Spleen (tissue), 11 donors: ENCODE data around the gene TRAPPC2. TPM values are rescaled to one million over a fixed set of nuclear protein-coding genes. Genes with fewer than 3 reads are reported as not detected.

Experiments
- DNase-seq: peaks from one replicate; pipeline ENCODE4 v3.0.0-alpha.2; 2020
- H3K27ac ChIP-seq, 8 donors: fragments of 200-600 bp; sonication (generic) in 7 of 8; 1 replicate in 4 of 8; 2 replicates in 4 of 8; pipeline versions ENCODE4 v1.5.0 to v1.8.0; 2016 to 2021; ENCODE audit warnings: inconsistent platforms in 4 of 8, mild to moderate bottlenecking in 4 of 8, moderate library complexity in 1 of 8
- H3K27me3 ChIP-seq, 7 donors: fragments of 200-600 bp; sonication (generic) in 6 of 7; replicated peaks in 1 of 7; 1 replicate in 4 of 7; 2 replicates in 3 of 7; pipeline versions ENCODE4 v1.5.0 to v1.8.0; 2016 to 2021; ENCODE audit warnings: inconsistent platforms in 3 of 7, mild to moderate bottlenecking in 1 of 7
- H3K36me3 ChIP-seq, 6 donors: fragments of 200-600 bp; sonication (generic) in 5 of 6; 1 replicate in 4 of 6; 2 replicates in 2 of 6; pipeline versions ENCODE4 v1.5.0 to v1.8.0; 2016 to 2021; ENCODE audit warnings: inconsistent platforms in 2 of 6
- H3K4me1 ChIP-seq, 6 donors: fragments of 200-600 bp; sonication (generic) in 5 of 6; 1 replicate in 3 of 6; 2 replicates in 3 of 6; pipeline versions ENCODE4 v1.5.0 to v1.8.0; 2016 to 2021; ENCODE audit warnings: inconsistent platforms in 3 of 6
- H3K4me3 ChIP-seq, 8 donors: fragments of 200-600 bp; sonication (generic) in 7 of 8; 1 replicate in 4 of 8; 2 replicates in 4 of 8; pipeline versions ENCODE4 v1.5.0 to v1.8.0; 2016 to 2021; ENCODE audit warnings: inconsistent platforms in 4 of 8, mild to moderate bottlenecking in 4 of 8, moderate library complexity in 2 of 8
- H3K9me3 ChIP-seq, 8 donors: fragments of 200-600 bp; sonication (generic) in 7 of 8; 1 replicate in 4 of 8; 2 replicates in 4 of 8; pipeline versions ENCODE4 v1.5.0 to v1.8.0; 2016 to 2021; ENCODE audit warnings: inconsistent platforms in 4 of 8
- CTCF ChIP-seq, 11 experiments: fragments of 200-600 bp in 7 of 11; fragments of 450-650 bp in 4 of 11; sonication (generic) in 4 of 11; IDR thresholded peaks in 8 of 11; conservative IDR thresholded peaks in 3 of 11; 1 replicate in 7 of 11; 2 replicates in 4 of 11; pipeline versions ENCODE4 v1.4.0 to v1.8.0; 2016 to 2021; ENCODE audit warnings: antibody characterized with exemption in 11 of 11, inconsistent platforms in 4 of 11, mild to moderate bottlenecking in 1 of 11
- POLR2A ChIP-seq, 3 donors: fragments of 450-650 bp; IDR thresholded peaks; one replicate each; pipeline ENCODE4 v1.5.1; 2017; ENCODE audit warnings: antibody characterized with exemption in 3 of 3, mild to moderate bottlenecking in 1 of 3
- POLR2AphosphoS5 ChIP-seq, 3 donors: sonication (generic); formaldehyde crosslinking; IDR thresholded peaks; one replicate each; pipeline ENCODE4 v1.5.1; 2017; ENCODE audit warnings: antibody characterized with exemption in 3 of 3
- WGBS, 5 donors: extraction: QIAGEN DNeasy Blood & Tissue Kit in 3 of 5; methylation state at CpG; one replicate each; pipeline versions ENCODE4 v1.1.5 to v1.1.7; 2013 to 2018; 5-methylcytosine and 5-hydroxymethylcytosine counted together
- intact Hi-C: fragments of 100-400 bp; cut with DNase I; formaldehyde crosslinking; loops from one replicate; pipeline ENCODE4 v1.15.0; 2023; ENCODE audit warnings: low total_unique reads
- polyA plus RNA-seq, 3 donors: library from polyadenylated mRNA; stranded (reverse); fragments of 200-250 nt; gene quantifications; one replicate each; pipeline ENCODE4 v1.2.1, GENCODE V29; 2013
- total RNA-seq, 7 donors: library from RNA; depleted of rRNA in 3 of 7; stranded (reverse); fragments of >200 nt in 3 of 7; fragmentation: NEBNext Ultra II Directional in 4 of 7; extraction: Animal tissue kit (Norgen Biotek cat#: 25700) in 4 of 7; gene quantifications; one replicate each; pipeline versions ENCODE4 v1.1.0 to v1.2.1, GENCODE V29; 2016 to 2021
- donor health status: healthy with polysubstance abuse.
- donor health status: DM: no; HTN: no; CAD: no; lungs with moderate emphysema.
- donor health status: DM: no; HTN: no; CAD: no.
- donor health status: Bipolar disorder and iron deficiency.
- donor health status: healthy.
- donor health status: DM: no; HTN: no; CAD: no.
- donor health status: DM: yes; HTN: yes; CAD: no.

TRAPPC2 gene
- total and polyA plus RNA-seq, 10 donors = 10.8 to 29.5 (median 23.3) TPM

- intact Hi-C loops = loop anchor here (10.0 kb wide), 2 partner anchors 96 to 284 kb away; partner anchors contain the start of gene TCEANC
- H3K27me3 ChIP-seq = no peaks in the 10 kb centered on the region
- peak overlapping the region in 4 of 8 donors; percentile 25 to 36 (median 32) for H3K27ac ChIP-seq
- TF ChIP-seq POLR2A (IDR thresholded peaks at IDR 0.05) (no peak), POLR2AphosphoS5 (IDR thresholded peaks at IDR 0.05) (no peak), CTCF (IDR thresholded peaks at IDR 0.05 in 8 of 11, conservative IDR thresholded peaks at IDR 0.05 in 3 of 11) (no peak)
- H3K4me3 ChIP-seq = no peak overlapping the region
- no peaks in the 10 kb centered on the region for H3K9me3 ChIP-seq
- H3K36me3 ChIP-seq = peaks cover 0 to 78% (median 5%) of the 10 kb centered on the region in 6 donors
- no peak for DNase-seq
- H3K4me1 ChIP-seq = peaks cover 5 to 60% (median 21%) of the 10 kb centered on the region in 6 donors
These were observed 16.4 kb upstream of the TRAPPC2 start for GRCh38 chrX:13750812-13751211.

- DNase-seq = no peak
- TF ChIP-seq CTCF (IDR thresholded peaks at IDR 0.05 in 8 of 11, conservative IDR thresholded peaks at IDR 0.05 in 3 of 11) = peak in 10 of 11 experiments; percentile 34 to 60 (median 48)
- TF ChIP-seq POLR2A (IDR thresholded peaks at IDR 0.05) = no peak
- no peak for TF ChIP-seq POLR2AphosphoS5 (IDR thresholded peaks at IDR 0.05)
- H3K36me3 ChIP-seq = peaks cover 0 to 84% (median 6%) of the 10 kb centered on the region in 6 donors
- H3K27ac ChIP-seq = peak overlapping the region in 4 of 8 donors; percentile 25 to 36 (median 32)
- H3K4me1 ChIP-seq = peaks cover 5 to 54% (median 21%) of the 10 kb centered on the region in 6 donors
- intact Hi-C loops = loop anchor here (10.0 kb wide), 2 partner anchors 95 to 285 kb away; partner anchors contain the start of gene TCEANC
- no peaks in the 10 kb centered on the region for H3K27me3 ChIP-seq
- H3K4me3 ChIP-seq = no peak overlapping the region
- no peaks in the 10 kb centered on the region for H3K9me3 ChIP-seq
These were observed 15.8 kb upstream of the TRAPPC2 start for GRCh38 chrX:13750204-13750603.

GRCh38 chrX:13748486-13748885 lies 14.1 kb upstream of the TRAPPC2 start:
- peaks cover 5 to 44% (median 16%) of the 10 kb centered on the region in 6 donors for H3K4me1 ChIP-seq
- TF ChIP-seq POLR2AphosphoS5 (IDR thresholded peaks at IDR 0.05) = no peak
- no peak for TF ChIP-seq CTCF (IDR thresholded peaks at IDR 0.05 in 8 of 11, conservative IDR thresholded peaks at IDR 0.05 in 3 of 11)
- no peak for TF ChIP-seq POLR2A (IDR thresholded peaks at IDR 0.05)
- intact Hi-C loops = no loop called here
- no peak overlapping the region for H3K4me3 ChIP-seq
- H3K27me3 ChIP-seq = no peaks in the 10 kb centered on the region
- no peaks in the 10 kb centered on the region for H3K9me3 ChIP-seq
- no peak overlapping the region for H3K27ac ChIP-seq
- H3K36me3 ChIP-seq = peaks cover 0 to 79% (median 8%) of the 10 kb centered on the region in 6 donors
- WGBS, 5 donors = 89 to 100% (median 96%) methylated on average over 3 of the region's 3 CpGs
- no peak for DNase-seq

GRCh38 chrX:13747836-13748235 lies 13.4 kb upstream of the TRAPPC2 start:
- Histone ChIP-seq H3K4me1 (peaks cover 5 to 44% (median 13%) of the 10 kb centered on the region in 6 donors), H3K36me3 (peaks cover 0 to 78% (median 8%) of the 10 kb centered on the region in 6 donors), H3K27ac (peak overlapping the region in 2 of 8 donors; percentile 9 to 19), H3K9me3 (no peaks in the 10 kb centered on the region), H3K4me3 (no peak overlapping the region), H3K27me3 (no peaks in the 10 kb centered on the region)
- 44 to 77% (median 46%) methylated on average over 2 of the region's 2 CpGs for WGBS, 5 donors
- TF ChIP-seq CTCF (IDR thresholded peaks at IDR 0.05 in 8 of 11, conservative IDR thresholded peaks at IDR 0.05 in 3 of 11) (peak in 7 of 11 experiments; percentile 19 to 57 (median 49)), POLR2AphosphoS5 (IDR thresholded peaks at IDR 0.05) (no peak), POLR2A (IDR thresholded peaks at IDR 0.05) (no peak)
- intact Hi-C loops = no loop called here
- DNase-seq = no peak
